Right hindlimb (tissue), 1 donor: ENCODE results near the gene CLEC18B.
"Not testable (repeated sequence)": the region's sequence is repeated elsewhere in the genome, so short reads cannot be mapped to it uniquely, and the experiment has no call there.

Source experiments
- DNase-seq: peaks from one replicate; pipeline ENCODE4 v3.0.0-alpha.2; 2018

Gene CLEC18B

DNA sequence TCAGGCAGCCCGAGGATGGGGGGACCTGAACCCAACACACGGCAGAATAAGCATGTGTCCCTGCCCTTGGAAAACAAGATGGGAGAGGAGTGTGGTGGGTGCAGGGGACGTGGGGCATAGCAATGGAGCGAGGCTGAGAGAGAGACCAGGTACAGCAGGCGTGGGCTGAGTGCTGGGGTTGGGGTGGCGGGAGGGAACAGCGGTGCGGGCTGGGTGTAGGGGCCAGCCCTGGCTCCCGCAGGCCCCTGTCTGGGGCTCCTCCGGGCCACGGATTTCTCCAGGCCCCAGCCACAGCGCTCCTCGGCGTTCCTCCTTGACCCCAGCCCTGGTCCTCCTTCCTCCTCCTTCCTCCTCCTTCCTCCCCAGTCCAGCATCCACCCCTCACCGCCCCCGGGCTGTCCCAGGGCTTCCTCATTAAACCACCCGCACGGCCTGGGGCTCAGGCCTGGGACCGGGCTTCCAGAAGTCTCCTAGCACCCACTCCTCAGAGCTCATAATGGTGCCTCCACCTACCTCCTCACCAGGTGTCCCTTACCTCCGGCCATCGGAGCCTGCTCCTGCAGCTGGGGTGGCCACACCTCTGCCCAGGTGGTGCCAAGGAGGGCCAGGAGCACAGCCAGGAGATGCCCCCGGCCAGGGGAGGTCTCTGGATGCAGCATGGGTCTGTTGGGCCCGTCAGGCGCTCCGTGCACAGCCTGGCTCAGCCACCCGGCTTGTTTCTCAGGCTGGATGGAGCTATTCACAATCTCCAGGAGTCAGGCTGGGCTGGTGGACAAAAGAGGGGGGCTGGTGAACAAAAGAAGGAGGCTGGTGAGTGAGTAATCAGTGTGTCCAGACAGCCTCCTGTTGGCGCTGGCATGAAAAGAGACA lies at the start of gene CLEC18B:
Gene CLEC18B (minus strand): TSS at position 867 of the 870 bp plus-strand sequence. CDS start 208 bp downstream, at position 659.
- not testable (repeated sequence) for DNase-seq

DNA sequence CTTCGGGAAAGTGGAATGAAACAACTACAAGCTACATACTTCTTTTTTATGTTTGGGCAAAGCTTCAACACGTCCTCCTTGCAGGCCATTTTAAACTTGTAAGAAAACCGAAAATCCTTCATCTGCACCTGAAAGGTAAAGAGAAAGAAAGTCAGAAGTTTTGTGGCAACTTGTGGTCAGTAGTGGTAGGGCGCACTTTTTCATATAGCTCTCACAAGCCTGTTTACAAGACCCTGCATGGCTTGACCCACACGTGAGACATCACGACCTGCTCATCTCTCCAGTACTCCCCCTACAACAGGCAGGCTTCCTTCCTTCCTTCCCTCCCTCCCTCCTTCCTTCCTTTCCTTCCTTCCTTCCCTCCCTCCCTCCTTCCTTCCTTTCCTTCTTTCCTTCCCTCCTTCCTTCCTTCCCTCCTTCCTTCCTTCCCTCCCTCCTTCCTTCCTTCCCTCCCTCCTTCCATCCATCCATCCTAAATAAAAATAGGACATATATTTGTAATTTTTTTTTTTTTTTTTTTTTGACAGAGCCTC lies 48.7 kb upstream of the CLEC18B start:
- DNase-seq, result no peak

DNA sequence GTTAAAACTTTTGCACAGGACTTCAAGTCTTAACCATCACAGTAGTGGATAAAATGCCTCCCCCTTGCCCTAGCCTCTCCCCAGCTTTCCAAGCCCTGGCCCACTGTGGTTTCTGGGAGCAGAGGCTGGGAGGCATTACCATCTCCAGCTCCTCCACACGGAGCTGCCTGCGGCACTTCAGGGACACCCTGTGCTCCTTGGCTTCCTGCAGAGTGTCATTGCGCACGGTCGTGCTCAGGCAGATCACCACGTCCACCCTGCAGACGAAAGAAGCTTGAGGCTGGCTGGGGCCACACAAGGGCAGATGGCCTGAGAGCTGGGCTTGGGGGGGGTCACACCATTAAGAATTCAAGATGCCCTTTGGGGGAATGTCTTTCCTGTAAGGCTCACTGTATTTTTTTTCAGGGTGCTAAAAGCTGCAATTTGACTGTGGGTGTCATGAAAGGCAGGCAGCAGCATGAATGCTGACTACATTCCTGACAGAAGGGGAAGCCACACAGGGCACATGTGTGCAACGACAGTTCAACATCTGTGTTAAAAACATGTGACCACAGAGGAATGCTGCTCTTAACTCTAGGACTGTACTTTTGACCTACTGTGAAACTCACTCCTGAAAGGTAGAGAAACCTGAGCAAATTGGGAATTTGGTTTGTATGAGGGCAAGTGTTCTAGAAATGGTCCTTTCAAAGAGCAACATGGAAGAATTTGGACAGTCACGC lies 47.7 kb upstream of the CLEC18B start:
- no peak for DNase-seq

DNA sequence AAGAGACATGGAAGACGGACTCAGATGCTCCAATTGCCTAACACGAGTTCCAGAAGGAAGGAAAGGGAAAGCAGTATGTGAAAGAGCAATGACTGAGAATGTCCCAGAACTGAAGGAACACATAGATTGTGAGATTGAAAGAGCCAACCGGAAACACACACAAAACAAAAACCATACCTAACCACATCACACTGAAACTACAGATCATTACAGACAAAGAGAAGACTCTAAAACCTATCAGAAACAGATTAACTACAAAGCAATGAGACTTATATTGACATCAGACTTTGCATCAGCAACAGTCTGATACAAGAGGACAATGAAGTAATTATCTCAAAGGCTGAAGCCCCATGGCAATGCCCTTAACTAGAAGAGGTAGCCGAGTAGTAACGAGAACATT lies 45.6 kb upstream of the CLEC18B start:
- no peak for DNase-seq

DNA sequence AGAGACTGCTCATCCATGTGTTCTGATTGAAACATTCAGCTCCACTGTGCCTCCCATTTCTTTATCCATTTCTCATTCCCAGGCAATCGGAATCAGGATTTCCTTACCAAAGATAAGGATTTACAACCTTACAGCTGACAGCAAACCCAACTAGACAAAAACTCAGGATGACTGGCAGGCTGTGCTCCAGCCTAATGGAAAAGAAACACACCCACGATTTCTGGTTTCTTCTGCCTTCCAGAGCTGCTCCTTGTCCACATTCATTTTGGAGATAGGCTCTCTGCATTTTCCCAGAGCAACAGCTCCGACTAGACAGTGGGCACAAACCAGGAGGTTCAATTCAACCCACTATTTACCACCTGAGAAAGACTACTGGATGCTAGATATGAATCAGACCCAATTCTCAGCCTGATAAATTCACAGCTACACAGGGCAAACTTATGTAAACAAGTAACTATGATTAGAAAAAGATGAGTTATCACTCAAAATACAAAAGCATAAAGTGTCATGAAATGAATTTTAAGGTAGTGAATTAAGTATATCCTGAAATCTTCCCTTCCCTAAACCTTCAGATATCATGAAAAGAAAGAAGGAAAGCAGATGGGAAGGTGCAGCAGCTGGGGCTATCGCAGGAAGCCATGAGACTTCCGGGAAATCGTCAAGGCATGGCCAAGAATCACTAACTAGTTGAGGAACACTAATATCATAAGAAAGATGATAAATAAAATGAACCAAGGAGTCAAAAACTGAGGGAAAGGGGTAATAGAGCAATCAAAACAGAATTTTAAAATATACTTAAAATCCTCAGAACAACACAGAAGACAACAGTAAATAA lies 44.8 kb upstream of the CLEC18B start:
- no peak for DNase-seq

DNA sequence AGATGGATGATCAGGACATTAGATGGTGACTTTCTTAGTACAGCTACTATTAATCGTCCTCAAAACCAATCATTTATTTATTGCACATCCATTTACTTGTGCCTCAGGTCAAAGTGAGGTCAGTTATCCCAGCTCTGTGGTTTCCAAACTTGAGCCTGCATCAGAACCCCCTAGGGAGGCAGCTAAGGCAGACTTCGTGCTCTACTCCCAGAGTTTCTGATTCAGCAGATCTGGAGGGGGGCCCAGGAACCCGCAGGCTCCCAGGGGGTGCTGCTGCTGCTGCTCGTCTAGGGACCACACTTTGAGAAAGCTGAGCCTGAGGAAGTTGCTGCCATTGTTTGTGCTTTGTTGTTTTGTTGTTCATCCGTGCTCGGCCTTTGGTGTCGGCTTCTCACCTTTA lies 44.0 kb upstream of the CLEC18B start:
- no peak for DNase-seq

DNA sequence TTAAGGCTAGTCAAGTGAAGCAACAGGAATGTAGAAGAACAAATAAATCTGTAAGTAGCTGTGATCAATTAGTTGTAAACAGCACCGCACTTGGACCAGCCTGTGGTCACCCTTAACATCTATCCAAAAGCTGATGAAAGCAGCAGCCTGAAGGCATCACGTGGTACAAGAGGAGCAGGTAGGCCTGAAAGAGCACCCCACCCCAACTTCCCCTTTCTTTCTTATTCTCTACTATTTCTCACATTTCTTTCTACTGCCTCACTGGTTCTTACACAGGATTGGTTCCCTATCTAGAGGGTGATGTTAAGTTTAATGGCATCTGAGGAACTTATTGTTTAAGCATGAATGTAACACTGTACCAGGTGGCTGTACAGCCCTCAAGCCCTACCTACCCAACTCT lies 42.6 kb upstream of the CLEC18B start:
- no peak for DNase-seq

DNA sequence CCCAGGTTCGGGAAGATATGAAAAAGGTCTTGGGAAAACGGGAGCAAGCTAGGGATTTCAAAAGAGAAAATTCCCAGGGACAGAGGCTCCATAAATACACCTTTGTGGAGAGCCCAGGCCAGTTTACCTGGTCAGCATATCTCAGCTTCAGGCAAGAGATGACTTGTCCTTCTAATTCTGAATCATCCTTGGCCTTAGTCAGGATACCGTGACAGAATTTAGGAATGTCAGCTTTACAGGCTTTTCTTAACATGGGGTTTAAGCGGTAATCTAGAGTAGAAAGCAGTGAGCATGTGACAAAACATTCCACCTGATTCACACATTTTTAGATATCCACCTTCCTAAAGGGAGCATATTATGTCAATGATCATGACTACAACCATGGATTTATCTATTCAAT lies 41.1 kb upstream of the CLEC18B start:
- DNase-seq, result no peak

DNA sequence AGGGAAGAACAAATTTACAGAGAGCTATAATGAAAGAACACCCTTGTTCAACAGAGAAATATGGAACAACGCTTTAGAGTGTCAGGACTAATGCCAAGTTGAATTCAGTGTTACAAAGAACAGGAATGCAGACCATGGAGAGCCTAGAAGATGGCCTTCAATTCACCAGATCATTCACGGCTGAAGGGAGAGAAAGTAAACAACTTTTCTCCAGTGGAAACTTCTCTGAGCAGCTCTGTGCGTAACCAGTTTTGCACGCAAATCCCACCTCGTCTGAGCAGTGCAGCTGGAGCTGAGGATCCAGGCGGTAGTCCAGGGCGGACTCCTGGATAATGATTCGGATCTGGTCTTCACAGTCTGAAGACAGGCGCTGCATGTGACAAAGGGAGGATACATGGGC lies 40.5 kb upstream of the CLEC18B start:
- DNase-seq, result no peak

DNA sequence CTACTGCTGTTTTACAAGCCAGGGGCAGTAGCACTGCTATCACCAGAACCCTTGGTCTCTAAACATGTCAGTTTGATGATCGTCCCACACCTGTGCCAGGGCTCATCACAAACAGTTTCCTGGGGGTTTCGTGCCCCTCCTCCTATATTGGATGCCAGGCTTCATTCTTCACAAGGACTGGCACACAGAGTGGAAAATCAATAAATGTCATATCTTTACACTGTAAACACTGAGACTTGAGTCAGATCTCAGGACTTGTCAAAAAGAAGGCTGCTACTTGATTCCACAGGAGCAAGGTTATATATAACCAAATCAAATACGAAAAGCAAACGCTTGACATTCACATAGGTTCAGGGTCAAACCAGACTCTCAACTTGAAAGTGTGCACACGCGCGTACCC lies 39.3 kb upstream of the CLEC18B start:
- DNase-seq, result no peak

DNA sequence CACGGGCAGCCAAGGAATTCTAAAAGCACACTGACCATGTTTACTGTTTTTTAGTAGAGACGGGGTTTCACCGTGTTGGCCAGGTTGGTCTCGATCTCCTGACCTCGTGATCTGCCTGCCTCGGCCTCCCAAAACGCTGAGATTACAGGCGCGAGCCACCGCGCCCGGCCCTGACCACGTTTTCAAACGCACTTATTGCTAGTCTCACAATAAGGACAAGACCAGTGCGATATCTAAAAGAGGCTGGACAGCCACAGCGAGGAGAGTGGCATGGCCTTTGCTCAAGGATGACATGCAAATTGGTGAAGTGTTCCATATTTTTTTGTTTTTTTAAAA lies 35.0 kb upstream of the CLEC18B start:
- no peak for DNase-seq

DNA sequence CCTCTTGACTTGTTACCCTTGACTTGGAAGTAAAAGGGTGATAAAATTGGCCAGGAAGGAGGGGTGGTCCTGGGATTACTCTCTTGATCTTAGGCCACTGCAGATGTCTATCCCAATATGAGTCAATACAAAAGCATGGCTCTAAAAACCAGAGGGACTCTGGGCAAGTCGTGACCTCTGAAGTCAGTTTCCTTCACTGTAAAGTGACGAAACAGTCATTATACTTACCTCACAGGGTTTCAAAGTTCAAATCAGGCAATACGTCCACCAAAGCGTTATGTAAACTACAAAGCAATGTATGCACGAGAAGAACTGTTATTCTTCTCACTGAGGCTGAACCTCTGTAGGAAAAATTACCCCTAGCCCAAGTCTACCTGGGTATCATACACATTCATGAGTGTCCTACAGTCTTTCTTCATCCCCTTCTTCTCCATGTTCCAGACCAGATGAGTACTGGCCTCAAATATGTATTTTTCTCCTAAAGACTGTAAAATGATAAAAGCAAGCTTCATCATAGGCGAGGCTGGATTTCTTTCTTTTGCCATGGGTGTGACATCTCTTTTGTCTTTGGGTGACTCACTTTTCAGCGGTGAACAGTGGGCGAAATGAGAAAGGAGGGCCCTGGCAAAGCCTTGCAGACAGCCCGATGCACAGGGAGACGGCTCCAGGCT lies 34.5 kb upstream of the CLEC18B start:
- DNase-seq, result no peak

DNA sequence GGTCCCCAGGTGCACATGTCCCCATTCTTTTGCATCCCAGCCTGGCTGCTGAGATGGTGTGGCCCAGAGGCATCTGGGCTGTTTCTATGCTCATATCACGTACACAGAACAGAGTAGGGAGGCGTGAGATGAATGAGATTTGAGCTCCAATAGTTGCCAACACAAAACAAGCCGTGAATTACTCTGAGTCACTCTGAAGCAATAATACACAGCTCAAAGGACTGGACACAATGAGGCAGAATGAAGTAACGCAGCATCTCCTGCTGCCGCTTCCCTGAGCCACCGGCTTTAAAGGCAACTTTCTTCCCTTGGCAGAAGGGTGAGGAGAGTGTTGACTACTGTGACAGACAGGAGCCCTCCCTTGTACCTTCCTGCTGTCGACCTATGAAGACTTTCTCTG lies 33.9 kb upstream of the CLEC18B start:
- no peak for DNase-seq

DNA sequence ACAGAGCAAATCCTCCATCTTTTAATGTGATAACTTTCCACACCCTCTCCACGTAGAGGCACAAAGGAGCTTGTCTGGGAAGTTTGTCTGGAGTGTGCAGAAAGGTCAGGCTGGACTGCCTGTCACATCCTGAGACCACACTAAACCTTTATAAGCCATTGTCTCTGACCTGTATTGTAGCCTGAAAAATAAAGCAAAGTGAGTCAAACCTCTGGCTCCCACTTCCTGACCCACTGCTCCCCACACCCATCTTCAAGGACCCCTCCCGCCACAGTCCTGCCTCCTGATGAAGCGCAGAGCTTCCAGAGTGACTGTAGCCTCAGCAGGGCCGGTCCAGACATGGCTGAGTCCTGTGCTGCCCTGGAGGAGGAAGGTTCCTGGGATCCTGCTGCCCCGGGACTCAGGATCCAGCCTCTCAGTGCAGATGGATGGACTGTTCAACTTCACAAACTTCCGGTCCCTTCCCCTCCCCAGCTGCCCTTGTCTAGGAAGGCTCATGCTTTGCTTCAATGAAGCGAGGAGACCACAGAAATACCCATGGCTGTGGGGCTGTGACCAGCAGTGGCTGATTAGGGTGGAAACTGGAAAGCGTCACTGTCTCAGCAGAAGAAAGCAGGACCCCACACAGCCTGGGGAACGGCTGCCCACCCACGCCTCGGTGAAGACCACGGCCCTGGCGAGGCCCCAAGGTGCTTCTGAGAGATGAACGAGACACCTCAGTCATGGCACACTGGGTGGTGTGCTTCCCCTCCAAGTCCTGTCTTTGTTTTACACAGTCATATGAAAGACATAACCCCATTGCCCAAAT lies 30.9 kb upstream of the CLEC18B start:
- no peak for DNase-seq

DNA sequence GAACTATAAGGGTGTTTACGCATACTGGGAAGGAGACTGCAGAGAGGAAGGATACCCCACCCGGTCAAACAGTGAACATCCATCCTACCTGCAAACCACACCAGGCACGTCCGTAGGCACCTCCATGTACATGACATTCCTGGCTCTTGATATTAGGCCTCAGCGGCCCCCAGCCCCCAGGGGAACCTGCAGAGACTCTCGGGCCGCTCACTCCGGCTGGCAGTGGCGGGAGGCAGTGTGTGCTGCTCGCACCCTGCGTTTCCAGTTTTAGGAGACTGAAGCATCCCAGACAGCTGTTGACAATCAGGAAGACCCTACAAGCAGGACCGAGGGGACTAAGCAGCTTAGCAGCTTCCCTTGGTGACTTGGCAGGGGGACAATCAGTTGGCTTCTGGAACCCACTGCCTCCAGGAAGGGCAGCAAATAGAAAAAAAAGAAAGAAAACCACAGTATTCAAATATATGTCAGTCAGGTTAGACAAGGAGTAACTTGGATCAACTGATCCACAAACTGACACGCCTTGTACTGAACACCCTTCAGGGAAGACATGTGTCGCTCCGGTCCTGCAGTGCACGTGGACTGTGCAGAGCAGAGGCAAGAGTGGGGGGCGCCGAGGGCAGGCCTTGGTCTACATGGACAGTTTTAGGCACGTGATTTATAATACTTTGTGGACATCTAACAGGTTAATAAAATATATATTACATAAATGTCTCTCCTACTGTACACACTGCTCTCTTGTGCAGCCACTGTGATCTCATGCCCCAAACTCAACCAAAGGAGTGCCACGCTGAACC lies 29.9 kb upstream of the CLEC18B start:
- DNase-seq, result no peak

DNA sequence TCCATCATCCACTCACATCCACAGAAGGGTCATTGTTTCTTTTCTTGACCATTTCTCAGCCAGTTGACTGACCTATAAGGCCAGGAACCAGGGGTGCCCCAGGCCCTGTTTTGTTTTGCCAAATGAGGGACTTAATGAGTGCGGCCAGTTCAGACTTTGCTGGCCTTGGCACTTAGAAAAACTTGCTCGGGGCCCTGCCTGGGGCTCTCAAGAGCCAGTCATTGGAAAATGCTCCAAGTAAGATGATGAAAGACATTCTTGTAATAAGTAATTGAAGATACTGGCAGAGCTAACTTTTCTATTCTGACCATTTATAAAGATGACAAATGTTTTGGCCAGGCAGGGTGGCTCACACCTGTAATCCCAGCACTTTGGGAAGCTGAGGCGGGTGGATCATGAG lies 29.0 kb upstream of the CLEC18B start:
- no peak for DNase-seq

DNA sequence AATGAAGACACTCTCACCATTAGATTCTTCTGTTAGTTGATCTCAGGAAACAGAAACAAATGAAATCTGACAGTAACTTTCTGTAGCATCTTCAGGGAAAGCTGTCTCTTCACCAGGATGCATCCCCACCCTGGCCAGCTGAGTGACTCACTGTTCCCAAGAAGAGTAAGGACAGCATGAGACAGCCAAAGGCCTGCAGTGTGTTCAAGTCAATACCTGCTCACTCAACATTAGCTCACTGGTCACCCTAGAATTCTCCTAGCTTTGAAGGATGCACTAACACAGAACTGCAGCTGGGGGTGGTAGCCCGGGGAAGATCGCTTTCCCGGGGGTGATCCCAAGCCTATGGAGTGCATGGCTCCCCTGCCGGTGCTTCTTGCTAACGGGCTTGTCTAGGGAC lies 28.2 kb upstream of the CLEC18B start:
- no peak for DNase-seq

DNA sequence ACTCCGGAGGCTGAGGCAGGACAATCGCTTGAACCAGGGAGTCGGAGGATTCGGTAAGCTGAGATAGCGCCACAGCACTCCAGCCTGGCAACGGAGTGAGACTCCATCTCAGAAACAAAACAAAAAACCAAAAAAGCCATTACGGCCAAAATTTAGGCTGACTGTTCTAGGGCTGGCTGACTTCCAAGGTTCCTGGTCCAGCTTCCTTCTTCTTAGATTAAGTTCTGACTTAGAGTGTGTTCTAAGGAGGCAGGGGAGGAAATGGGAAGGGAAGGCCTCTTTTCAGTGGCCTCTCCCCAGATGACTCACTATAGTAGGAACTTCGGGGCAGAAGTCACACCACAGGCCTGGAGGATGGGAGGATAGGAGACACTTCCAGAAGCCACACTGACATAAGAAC lies 27.7 kb upstream of the CLEC18B start:
- peak; percentile 41 for DNase-seq

DNA sequence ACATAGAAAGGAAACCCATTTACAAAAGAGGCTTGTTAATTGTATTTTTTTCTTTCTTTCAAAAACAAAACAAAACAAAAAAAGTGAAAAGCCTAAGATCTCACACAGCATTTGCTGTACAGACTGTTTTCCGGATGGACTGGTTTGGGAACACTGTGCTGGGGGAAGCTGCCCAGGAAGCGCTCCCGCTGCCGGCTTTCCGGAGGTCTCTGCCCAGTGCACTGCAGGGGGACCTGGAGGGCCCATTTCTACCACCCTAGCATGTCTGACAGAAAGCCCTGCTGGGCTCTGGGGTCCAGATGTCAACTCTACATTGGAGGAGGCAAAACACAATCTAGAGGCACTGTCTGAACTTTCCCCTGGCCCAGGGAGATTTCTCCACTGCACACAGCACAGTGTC lies 26.3 kb upstream of the CLEC18B start:
- no peak for DNase-seq

DNA sequence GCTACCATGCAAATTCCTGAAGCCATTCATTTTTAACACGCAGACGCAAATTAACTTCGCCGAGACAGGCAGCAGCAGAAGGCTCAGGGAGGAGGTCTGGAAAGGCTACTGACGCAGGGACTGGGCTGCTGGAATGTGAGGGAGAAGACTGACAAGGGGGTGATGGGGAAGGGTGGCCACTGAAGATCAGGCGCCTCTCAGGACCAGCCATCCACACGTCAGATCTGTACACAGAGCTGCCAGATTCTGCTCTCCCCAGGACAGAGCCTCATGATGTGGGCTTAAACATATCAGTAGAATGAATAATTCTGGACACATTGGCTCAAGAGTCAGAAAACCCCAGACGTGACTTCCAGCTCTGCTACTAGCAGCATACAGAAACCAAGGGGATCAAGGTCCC lies 25.6 kb upstream of the CLEC18B start:
- DNase-seq, result no peak
